H1 (cell line): Measurements from ENCODE around the gene CBS.
"Not testable (repeated sequence)": the region's sequence is repeated elsewhere in the genome, so short reads cannot be mapped to it uniquely, and the experiment has no call there.

Source experiments
- PHF8 ChIP-seq: fragments of 200-600 bp; sonication (generic); conservative IDR thresholded peaks from 2 replicates; pipeline ENCODE4 v1.7.1; 2012; ENCODE audit warnings: low read depth, mild to moderate bottlenecking, inconsistent platforms, low read length, moderate library complexity
- POLR2A ChIP-seq, 2 experiments: IDR thresholded peaks; 1 replicate in 1 of 2; 2 replicates in 1 of 2; pipeline ENCODE4 v1.6.1; 2011; ENCODE audit warnings: low read depth in 2 of 2, low read length in 2 of 2, mild to moderate bottlenecking in 2 of 2; ENCODE audit errors: control extremely low read depth in 1 of 2

DNA sequence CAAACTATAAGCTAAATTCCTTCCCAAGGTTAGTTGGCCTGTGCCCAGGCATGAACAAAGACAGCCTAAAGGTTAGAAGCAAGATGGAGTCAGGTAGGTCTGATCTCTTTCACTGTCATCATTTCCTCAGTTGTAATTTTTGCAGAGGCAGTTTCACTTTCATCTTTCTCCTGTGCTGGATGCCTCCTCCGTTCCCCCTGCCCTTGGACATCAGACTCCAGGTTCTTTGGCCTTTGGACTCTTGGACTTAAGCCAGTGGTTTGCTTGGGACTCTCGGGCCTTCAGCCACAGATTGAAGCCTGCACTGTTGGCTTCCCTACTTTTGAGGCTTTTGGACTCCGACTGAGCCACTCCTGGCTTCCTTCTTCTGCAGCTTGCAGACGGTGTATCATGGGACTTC is 40.3 kb upstream of the CBS start:
- not testable (repeated sequence) for TF ChIP-seq PHF8; POLR2A (IDR thresholded peaks at IDR 0.05; ENCODE audit: control extremely low read depth in 1 of 2, low read depth in 2 of 2, low read length in 2 of 2)
